ENCODE data around the gene SPSB1.

DNA sequence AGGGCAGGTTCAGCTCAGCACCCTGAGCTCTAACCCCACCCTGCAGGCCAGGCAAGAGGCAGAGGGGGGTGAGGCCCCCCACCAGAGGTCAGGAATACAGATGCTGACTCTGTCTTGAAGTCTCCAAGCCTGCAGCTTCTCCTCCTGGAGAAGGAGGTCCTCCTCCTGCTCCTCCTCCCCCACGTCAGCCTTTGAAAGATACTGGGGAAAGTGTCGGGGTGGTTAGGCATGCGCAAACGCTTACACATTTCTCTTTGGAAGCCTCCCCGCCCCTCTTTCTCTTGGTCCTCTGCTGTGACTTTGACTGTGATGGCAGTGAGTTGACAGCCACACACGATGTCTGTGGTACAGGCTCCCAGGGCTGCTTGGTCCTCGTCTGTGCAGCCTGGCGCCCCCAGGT lies 65.3 kb downstream of the SPSB1 start:
- TF ChIP-seq, protein P1, sequence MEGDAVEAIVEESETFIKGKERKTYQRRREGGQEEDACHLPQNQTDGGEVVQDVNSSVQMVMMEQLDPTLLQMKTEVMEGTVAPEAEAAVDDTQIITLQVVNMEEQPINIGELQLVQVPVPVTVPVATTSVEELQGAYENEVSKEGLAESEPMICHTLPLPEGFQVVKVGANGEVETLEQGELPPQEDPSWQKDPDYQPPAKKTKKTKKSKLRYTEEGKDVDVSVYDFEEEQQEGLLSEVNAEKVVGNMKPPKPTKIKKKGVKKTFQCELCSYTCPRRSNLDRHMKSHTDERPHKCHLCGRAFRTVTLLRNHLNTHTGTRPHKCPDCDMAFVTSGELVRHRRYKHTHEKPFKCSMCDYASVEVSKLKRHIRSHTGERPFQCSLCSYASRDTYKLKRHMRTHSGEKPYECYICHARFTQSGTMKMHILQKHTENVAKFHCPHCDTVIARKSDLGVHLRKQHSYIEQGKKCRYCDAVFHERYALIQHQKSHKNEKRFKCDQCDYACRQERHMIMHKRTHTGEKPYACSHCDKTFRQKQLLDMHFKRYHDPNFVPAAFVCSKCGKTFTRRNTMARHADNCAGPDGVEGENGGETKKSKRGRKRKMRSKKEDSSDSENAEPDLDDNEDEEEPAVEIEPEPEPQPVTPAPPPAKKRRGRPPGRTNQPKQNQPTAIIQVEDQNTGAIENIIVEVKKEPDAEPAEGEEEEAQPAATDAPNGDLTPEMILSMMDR (IDR thresholded peaks at IDR 0.05): no peak
- TF ChIP-seq POLR2AphosphoS5 (IDR thresholded peaks at IDR 0.05): no peak
- no peak for TF ChIP-seq POLR2A (IDR thresholded peaks at IDR 0.05)

Measured in stomach (tissue), 4 donors.